HG03342 (cell line): Measurements from ENCODE around the gene PEX11G.

ENCODE experiments used
- ATAC-seq: cut with Tn5 transposase; IDR thresholded peaks from one replicate; pipeline ENCODE4 v1.9.1; 2021; ENCODE audit warnings: mild to moderate bottlenecking, moderate library complexity; ENCODE audit not compliant: unreplicated experiment

The PEX11G gene

DNA sequence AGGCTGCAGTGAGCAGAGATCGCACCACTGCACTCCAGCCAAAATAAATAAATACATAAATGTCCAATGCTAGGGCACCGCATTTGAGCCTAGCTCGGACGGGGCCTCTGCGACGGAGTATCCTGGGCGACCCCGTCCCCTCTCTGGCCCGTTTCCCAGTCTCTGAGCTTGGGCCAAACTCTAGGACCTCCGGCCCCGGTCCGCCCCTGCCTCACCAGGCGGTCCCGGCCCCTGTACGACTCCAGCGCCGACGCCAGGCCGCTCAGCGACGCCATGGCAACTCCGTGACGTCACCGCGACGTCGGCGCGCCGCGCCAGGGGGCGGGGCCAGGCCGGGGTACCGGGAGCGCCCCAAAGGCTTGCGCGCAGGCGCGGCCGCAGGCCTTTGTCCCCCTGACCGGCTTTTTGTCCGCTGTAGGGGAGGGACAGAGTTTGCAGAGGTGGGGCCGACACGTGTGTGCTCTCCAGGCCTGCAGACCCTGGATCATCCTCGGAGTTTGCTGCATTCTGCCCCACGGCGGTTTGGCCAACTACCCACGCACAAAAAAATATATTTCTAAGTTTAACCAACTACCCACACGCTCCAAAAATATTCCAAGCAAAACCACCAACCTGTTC is at the start of gene PEX11G:
Gene PEX11G (minus strand): TSS at position 300 of the 618 bp plus-strand sequence. CDS start 25 bp downstream, at position 275.
- peak; percentile 85 for ATAC-seq

DNA sequence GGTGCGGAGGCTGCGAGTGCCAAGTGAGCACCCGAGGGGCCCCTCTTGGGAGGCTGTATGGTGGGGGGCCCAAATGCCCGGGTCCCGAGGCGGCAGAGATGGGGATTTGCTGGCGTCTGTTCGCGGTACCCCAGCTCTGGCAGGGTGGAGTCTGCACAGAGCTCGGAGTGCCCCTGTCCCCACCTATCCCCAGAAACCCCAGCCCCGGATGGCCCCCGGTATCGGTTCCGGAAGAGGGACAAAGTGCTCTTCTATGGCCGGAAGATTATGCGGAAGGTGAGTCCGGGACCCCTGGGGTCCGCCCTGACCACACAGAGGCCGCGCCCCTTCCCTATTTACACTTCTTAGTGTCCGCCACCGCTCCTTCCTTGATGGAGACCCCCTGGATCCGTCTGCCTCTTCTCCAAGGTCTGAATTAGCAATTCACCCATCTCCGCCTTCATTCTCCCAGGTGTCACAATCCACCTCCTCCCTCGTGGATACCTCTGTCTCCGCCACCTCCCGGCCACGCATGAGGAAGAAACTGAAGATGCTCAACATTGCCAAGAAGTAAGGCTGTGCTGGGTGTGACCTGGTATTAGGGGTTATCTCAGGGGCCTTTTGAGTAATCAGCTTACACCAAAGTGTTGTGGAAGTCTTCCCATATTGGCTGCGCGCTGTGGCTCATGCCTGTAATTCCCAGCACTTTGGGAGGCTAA is 47.3 kb upstream of the PEX11G start:
- peak; percentile 11 for ATAC-seq

DNA sequence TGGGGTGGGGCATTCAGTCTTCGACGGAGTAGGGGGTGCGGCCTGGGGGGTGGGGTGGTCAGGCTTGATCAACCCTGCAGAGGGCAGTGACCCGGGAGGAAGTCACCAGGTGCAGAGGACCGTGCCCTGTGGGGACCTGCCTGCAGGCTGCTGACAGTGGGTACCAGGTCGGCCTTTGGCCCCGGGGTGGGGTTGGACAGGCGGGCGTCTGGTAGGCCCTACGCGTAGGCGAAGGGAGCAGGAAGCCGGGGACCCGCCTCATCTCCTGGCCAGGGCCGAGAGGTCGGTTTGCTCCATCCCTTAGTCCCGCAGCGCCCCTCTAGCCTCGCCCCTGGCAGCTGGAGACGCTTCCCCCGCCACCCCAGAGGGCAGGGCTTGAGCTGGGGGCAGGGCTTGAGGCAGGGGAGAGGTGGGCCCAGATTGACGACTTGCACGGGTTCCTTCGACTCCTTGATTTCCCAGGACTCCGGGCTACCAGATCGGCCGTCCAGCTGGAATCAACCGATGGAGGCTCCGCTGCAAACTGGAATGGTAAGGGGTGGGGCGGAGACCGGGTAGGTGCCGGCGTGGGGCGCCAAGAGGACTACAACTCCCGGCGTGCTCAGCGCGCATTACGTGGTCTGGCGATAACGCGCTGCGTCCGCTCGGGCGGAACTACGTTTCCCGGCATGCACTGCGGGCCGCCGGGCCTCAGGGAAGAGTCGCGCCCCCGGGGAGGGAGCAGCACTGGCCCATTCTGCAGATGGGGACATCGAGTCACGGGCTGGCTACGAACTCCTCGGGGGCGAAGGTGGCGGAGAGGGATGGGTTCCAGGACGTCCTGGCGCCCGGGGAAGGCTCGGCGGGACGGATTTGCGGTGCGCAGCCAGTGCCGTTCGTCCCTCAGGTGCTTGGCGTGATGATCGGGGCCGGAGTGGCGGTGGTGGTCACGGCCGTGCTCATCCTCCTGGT is 46.5 kb upstream of the PEX11G start, which contains the start of gene PNPLA6:
Gene PNPLA6 (plus strand): TSS at position 671 of the 951 bp plus-strand sequence. CDS start 72 bp downstream, at position 743.
- peak; percentile 58 for ATAC-seq

GRCh38 chr19:7534531-7535046 is 45.8 kb upstream of the PEX11G start:
- ATAC-seq: peak; percentile 2

GRCh38 chr19:7533925-7534480 is 45.2 kb upstream of the PEX11G start:
- no peak for ATAC-seq

DNA sequence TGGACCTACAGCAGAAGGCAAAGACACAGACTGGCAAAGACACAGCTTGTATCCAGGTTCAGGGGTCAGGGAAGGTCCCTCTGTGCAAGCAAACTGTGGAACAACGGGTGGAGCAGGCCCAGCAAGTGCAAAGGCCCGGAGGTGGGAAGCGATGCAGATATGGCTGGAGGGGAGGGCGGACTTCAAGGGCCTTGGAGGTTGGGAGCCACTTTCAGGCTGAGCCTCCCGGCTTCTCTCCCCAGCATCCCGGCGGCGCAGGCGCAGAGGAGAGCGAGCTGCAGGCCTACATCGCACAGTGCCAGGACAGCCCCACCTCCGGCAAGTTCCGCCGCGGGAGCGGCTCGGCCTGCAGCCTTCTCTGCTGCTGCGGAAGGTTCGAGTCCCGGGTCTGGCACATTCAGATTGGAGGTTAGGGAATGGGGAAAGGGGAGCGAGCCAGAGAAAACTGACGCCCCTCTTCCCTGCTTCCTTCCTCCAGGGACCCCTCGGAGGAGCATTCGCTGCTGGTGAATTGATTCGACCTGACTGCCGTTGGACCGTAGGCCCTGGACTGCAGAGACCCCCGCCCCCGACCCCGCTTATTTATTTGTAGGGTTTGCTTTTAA is 44.5 kb upstream of the PEX11G start:
- no peak for ATAC-seq

DNA sequence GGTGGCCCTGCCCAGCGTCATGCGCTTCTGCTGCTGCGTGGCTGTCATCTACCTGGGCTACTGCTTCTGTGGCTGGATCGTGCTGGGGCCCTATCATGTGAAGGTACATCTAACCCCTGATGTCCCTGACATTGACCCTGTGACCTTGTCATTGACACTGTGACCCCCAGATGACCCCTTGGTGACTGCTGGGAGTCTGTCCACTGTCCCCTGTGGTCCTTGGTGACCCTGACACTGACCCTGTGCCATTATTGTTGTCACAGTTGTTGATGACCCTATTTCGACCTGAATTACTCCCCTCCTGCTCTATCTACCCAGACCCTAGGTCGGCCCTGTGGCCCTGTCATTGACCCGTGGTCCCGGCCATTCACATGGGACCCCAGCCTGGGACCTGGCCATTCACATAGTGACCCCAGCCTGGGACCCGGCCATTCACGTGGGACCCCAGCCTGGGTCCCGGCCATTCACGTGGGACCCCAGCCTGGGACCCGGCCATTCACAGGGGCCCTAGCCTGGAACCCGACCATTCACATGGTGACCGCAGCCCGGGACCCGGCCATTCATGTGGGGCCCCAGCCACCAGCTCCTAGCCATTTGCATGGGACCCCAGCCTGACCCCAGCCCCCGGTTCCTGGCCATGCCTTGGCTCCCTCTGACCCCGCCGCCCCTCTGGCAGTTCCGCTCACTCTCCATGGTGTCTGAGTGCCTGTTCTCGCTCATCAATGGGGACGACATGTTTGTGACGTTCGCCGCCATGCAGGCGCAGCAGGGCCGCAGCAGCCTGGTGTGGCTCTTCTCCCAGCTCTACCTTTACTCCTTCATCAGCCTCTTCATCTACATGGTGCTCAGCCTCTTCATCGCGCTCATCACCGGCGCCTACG is 41.0 kb upstream of the PEX11G start:
- ATAC-seq: no peak

DNA sequence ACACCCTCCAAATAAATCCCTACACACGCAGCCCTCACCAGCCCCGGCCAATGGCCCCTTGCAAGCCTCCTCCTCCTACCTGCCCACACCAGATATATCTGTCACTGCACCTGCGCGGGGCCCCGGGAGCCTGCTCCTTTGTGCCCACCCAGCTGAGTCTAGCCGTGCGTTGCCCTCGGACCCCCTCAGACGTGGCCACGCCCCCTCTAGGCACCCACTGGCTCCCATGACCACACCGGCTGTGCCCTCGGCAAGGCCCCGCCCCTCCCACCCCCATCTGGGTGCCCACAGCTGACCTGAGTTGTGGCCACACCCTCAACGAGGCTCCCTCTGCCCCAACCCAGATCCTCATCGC is 40.4 kb upstream of the PEX11G start:
- no peak for ATAC-seq

GRCh38 chr19:7528522-7529245 is 39.8 kb upstream of the PEX11G start:
- ATAC-seq: no peak

DNA sequence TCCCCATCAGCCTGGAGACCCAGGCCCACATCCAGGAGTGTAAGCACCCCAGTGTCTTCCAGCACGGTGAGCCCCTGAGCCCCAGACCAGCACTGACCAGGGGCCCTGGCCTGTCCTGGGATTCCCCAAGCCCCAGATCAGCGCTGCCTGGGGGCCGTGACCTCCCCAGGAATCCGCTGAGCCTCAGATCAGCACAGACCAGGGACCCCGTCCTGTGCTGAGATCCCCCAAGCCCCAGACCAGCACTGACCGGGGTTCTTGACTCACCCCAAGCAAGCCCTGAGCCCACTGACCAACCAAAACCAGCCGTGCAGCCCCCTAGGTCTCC is 39.3 kb upstream of the PEX11G start:
- ATAC-seq: no peak

- ATAC-seq: no peak
Observed at GRCh38 chr19:7527516-7528191, 38.8 kb upstream of the PEX11G start.

DNA sequence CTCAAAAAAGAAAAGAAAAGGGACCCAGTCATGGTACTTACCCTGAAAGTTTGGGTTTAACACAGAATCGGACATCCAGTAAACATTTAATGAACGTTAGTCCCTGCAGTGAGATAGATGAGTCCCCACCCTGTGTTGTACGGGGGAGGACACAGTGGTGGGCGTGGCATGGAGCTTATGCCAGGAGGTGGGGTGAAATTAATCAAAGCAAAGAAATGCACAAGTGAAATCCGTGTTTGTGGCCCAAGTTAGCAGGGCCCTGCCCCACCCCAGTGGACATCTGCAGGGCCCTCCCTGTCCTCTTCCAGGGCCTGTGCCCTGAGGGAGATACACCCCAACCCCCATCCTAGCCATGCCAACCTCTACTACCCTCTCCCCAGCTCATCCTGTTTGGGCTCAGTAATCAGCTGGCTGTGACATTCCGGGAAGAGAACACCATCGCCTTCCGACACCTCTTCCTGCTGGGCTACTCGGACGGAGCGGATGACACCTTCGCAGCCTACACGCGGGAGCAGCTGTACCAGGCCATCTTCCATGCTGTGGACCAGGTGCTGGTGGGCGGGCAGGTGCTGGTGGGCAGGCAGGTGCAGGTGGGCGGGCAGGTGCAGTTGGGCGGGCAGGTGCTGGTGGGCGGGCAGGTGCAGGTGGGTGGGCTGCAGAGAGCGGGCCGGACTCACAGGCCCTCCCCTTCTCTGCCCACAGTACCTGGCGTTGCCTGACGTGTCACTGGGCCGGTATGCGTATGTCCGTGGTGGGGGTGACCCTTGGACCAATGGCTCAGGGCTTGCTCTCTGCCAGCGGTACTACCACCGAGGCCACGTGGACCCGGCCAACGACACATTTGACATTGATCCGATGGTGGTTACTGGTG is 37.5 kb upstream of the PEX11G start:
- no peak for ATAC-seq

- no peak for ATAC-seq
Observed at GRCh38 chr19:7524992-7525739, 36.3 kb upstream of the PEX11G start.

DNA sequence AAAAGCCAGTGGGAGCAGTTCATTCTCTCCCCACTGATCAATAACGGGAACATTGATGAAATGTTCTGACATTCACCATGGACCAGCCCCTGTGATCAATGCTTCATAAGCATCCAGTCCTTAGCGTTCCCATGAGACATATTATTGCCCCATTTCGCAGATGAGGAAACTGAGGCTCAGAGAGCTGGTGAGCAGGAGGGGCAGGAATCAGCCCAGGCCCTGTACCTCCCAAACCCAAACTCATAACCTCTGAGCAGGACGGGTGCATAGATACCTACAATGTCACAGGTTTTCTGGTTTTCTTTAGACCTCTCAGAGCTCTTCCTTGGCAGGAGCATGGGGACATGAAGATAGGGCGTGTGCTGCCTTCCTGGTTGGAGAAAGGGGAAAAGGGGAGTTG is 35.7 kb upstream of the PEX11G start:
- no peak for ATAC-seq

GRCh38 chr19:7522923-7523667 is 34.3 kb upstream of the PEX11G start:
- ATAC-seq: peak; percentile 9
